H1 (cell line): ENCODE results near the gene IGSF5. TPM values are rescaled to one million over a fixed set of nuclear protein-coding genes. Genes with fewer than 3 reads are reported as not detected.

Experiments
- KDM4A ChIP-seq: IDR thresholded peaks from one replicate; pipeline ENCODE4 v1.7.1; 2012; ENCODE audit warnings: low read depth, mild to moderate bottlenecking, moderate library complexity, low read length, inconsistent platforms; ENCODE audit not compliant: severe bottlenecking
- RXRA ChIP-seq: IDR thresholded peaks from 2 replicates; pipeline ENCODE4 v1.6.1; 2011; ENCODE audit warnings: low read depth, mild to moderate bottlenecking, low read length, moderate library complexity; ENCODE audit not compliant: insufficient read depth
- SAP30 ChIP-seq: fragments of 300-600 bp; sonication (generic); IDR thresholded peaks from 2 replicates; pipeline ENCODE4 v1.7.1; 2012; ENCODE audit warnings: low read length, moderate library complexity, mild to moderate bottlenecking, inconsistent platforms; ENCODE audit not compliant: insufficient read depth, insufficient replicate concordance
- SUZ12 ChIP-seq: fragments of 200-600 bp; sonication (generic); IDR thresholded peaks from 2 replicates; pipeline ENCODE4 v1.6.1; 2012; ENCODE audit warnings: mild to moderate bottlenecking, inconsistent platforms, low read length, moderate library complexity, mixed read lengths
- TAF1 ChIP-seq: IDR thresholded peaks from 2 replicates; pipeline ENCODE4 v1.6.1; 2011; ENCODE audit warnings: mild to moderate bottlenecking, low read depth, low read length
- polyA plus RNA-seq, 7 experiments: library from polyadenylated mRNA; depleted of rRNA in 3 of 7; stranded (reverse) in 5 of 7; unstranded in 2 of 7; fragments of >200 nt in 5 of 7; fragments of 200-250 nt in 2 of 7; gene quantifications; 1 replicate in 5 of 7; 2 replicates in 1 of 7; 4 replicates in 1 of 7; pipeline versions ENCODE4 v1.2.1 to v1.2.3, GENCODE V29; 2011 to 2013; ENCODE audit warnings: missing spikeins in 2 of 7, mixed read lengths in 2 of 7
- total RNA-seq: library from RNA; stranded (reverse); fragmentation: NEBNext Ultra II Directional; extraction: Animal tissue kit (Norgen Biotek cat#: 25700); gene quantifications from 2 replicates; pipeline ENCODE4 v1.2.1, GENCODE V29; 2021

IGSF5 gene
- total and polyA plus RNA-seq, 2 of the 8 experiments (the other 6 are each of a cell fraction or from before 2014, with no cell fraction given) = 4.4 to 5.4 TPM

DNA sequence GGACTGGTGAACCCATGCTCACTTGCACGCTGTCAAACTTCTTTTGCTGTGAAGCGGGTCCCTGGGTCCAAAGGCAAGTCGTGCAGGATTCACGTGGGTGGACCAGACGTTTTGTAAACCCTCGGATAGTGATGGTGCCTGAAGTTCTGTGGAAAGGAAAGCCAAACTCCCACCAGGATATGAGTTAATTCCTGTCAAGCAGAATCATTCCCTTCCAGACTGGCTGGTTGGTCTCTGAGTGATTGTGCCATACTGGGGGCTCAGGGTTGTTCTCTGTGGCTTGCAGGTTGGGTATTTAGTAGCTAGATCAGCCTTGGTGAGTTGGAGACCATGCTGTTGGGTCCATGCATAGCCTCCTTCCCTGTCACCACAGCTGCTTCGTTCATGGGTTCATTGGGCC, 32.7 kb upstream of the IGSF5 start (continued):
- TF ChIP-seq RXRA = no peak
- TF ChIP-seq SAP30 = no peak
- no peak for TF ChIP-seq SUZ12
- no peak for TF ChIP-seq KDM4A
- TF ChIP-seq TAF1 = no peak
